Stimulated activated CD4-positive, alpha-beta T cell treated with anti-CD3 and anti-CD28 coated beads, TNF-alpha, amount 100 ng/mL, for 1 hour (primary cell): Measurements from ENCODE around the gene FTL.
"Not testable (repeated sequence)": the region's sequence is repeated elsewhere in the genome, so short reads cannot be mapped to it uniquely, and the experiment has no call there.

Source experiments
- DNase-seq, 3 donors: peaks; one replicate each; pipeline ENCODE4 v3.0.0-alpha.2; 2020; ENCODE audit warnings: low read depth in 3 of 3, low spot score in 1 of 3

Gene FTL

DNA sequence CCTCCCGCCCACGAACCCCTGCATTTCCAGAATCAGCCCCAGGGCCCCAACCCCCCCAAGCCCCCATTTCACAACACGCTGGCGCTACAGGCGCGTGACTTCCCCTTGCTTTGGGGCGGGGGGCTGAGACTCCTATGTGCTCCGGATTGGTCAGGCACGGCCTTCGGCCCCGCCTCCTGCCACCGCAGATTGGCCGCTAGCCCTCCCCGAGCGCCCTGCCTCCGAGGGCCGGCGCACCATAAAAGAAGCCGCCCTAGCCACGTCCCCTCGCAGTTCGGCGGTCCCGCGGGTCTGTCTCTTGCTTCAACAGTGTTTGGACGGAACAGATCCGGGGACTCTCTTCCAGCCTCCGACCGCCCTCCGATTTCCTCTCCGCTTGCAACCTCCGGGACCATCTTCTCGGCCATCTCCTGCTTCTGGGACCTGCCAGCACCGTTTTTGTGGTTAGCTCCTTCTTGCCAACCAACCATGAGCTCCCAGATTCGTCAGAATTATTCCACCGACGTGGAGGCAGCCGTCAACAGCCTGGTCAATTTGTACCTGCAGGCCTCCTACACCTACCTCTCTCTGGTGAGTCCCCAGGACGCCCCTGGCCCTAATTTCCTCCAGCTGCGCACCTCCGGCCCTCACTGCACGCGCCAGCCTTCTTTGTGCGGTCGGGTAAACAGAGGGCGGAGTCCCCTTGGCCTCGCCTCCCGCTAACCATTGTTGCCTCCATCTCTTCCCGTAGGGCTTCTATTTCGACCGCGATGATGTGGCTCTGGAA, at the start of gene FTL:
Gene FTL, plus strand, starts transcription at position 270 of the 766 bp plus-strand sequence. Its CDS starts 199 bp downstream, at position 469.
- DNase-seq: peak; percentile 76 to 83 (median 80)

- no peak for DNase-seq
Observed at GRCh38 chr19:48915757-48916156, 49.4 kb upstream of the FTL start.

DNA sequence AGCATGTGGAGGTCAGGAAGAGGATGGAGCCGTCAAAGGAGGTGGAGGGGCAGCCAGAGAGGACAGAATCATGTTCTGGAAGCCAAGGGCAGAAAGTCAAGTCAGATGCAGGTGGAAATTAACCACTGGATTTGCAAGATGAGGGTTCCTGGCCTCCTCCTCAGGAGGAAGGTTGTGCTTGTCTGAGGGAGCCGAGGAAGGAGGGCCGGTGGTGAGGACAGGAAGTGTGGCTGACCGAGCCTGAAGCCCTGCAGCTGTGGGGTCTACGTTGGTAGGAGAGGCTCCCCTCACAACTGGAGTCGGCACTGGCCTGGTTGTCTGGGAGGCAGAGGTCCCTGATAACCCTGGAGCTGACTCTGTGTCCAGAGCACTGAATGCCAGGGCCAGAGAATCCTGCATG, 47.0 kb upstream of the FTL start:
- no peak for DNase-seq

GRCh38 chr19:48918801-48919247, 46.3 kb upstream of the FTL start:
- DNase-seq: no peak

GRCh38 chr19:48919271-48919670, 45.8 kb upstream of the FTL start:
- DNase-seq: not testable (repeated sequence)

DNA sequence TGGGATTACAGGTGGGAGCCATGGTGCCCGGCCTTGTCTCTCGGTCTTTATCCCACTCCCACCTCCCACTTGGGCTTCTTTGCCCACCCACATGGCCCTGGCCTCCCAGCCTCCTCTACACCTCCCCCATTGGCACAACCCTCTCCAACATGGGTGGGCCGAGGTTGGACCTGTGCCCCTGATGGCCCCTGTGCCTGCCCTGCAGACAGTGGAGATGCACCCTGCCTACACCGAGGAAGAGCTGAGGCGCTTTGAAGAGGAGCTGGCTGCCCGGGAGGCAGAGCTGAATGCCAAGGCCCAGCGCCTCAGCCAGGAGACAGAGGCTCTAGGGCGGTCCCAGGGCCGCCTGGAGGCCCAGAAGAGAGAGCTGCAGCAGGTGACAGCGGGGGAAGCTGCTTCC, 44.2 kb upstream of the FTL start:
- DNase-seq: no peak

- DNase-seq: no peak
Observed at GRCh38 chr19:48921721-48922500, 43.2 kb upstream of the FTL start.

GRCh38 chr19:48922548-48923490, 42.3 kb upstream of the FTL start:
- no peak for DNase-seq

- no peak for DNase-seq
Observed at GRCh38 chr19:48925240-48925843, 39.8 kb upstream of the FTL start.

GRCh38 chr19:48925890-48926289, 39.2 kb upstream of the FTL start:
- not testable (repeated sequence) for DNase-seq

- DNase-seq: no peak
Observed at GRCh38 chr19:48926909-48927308, 38.2 kb upstream of the FTL start.

GRCh38 chr19:48927692-48928091, 37.4 kb upstream of the FTL start:
- not testable (repeated sequence) for DNase-seq

DNA sequence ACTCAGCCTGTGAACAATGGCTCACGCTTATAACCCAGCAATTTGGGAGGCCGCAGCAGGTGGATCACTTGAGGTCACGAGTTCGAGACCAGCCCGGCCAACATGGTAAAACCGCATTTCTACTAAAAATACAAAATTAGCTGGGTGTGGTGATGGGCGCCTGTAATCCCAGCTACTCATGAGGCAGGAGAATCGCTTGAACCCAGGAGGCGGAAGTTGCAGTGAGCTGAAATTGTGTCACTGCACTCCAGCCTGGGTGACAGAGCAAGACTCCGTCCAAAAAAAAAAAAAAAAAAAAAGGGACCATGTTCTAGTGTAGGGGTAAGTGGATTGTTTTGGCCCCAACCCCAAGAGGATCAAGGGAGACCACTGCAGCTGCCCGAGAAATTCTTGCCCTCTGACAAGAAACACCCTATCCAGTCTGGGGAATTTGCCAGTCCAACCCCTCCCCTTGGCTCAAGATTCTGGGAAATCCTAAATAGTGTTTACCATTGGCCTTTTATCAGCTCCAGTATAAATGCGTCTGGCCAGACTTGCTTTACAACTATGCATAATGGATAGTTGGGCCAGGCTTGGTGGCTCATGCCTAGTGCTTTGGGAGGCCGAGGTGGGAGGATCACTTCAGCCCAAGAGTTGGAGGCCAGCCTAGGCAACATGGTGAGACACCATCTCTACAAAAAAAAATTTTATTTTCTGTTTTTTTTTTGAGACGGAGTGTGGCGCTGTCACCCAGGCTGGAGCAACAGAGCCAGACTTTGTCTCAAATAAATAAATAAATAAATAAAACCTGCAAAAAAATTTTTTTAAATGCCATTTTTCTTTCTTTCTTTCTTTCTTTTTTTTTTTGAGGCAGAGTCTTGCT, 36.7 kb upstream of the FTL start:
- DNase-seq: no peak

- peak; percentile 60 to 66 (median 61) for DNase-seq
Observed at GRCh38 chr19:48933382-48933932, 31.7 kb upstream of the FTL start, which contains the start of gene DHDH. Gene DHDH, plus strand, starts transcription at chr19:48933699. Its CDS starts 23 bp downstream, at chr19:48933722.

DNA sequence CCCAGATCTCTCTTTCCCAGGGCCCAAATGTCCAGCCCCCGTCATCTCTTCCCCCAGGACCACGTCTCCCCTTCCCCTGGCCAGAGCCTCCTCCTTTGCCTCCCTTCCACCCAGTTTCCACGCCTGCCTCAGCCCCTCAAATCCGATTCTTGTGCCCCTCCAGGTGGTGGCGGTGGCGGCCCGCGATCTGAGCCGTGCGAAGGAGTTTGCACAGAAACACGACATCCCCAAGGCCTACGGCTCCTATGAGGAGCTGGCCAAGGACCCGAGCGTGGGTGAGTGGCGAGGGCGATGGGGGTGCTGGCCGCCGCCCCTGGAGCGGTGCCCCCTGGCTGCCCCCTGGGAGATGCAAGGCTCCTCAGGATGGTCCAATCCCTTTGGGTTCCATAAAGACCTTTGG, 30.3 kb upstream of the FTL start:
- DNase-seq: no peak

DNA sequence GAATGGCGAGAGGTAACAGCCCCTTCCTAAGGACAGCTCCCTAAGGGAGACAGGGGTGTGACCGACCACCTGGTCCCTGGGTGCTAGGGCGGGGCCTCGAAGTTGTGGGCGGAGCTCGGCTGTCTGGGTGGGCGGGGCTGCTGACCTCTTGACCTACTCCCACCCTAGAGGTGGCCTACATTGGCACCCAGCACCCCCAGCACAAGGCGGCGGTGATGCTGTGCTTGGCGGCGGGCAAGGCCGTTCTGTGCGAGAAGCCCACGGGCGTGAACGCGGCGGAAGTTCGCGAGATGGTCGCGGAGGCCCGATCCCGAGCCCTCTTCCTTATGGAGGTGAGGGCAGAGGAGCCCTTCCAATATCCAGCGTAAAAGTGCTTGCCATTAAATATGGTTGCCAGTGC, 29.2 kb upstream of the FTL start:
- no peak for DNase-seq

DNA sequence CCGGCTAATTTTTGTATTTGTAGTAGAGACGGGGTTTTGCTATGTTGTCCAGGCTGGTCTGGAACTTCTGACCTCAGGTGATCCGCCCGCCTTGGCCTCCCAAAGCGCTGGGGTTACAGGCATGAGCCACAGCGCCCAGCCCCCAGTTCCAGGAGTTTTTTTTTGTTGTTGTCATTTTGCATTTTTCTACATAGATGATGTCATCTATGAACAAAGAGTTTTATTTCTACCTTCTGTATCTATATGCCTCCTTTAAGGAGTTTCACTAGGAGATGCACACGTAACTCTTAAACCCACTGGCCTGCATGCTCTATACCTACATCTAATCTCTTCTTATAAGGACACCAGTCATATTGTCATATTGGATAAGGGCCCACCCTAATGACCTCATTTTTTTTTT, 26.9 kb upstream of the FTL start:
- DNase-seq: no peak

DNA sequence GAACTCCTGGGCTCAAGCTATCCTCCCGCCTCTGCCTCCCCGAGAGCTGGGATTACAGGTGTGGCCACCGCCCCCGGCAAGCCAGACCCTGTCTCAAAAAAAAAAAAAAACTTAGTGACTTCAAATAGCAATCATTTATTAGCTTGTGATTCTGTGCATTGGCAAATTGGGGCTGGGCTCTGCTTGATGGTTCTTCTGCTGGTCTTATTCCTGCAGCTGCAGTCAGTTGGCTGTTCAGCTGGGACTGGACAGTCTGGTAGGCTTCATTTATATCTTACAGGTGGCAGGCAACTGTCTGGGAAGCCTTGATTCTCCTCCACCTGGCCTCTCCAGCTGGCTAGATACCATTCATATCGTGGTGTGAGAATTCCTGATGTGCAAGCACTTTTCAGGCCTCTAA, 24.2 kb upstream of the FTL start:
- no peak for DNase-seq

DNA sequence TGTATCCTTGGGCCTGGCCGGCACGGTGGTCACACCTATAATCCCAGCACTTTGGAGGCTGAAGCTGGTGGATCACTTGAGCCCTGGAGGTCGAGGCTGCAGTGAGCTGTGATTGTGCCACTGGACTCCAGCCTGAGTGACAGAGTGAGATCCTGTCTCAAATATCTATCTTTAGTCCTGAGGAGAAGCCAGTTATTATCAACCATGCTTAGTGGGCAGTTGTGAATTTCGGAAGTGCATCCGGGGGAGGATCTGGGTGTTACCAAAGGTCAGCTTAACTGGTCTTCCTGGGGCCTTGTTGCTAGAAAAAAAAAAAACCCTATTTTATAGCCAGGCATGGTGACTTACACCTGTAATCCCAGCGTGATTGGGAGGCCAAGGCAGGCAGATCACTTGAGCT, 22.0 kb upstream of the FTL start:
- DNase-seq: no peak
